GM19467 (cell line): Measurements from ENCODE around the gene LRRN4.
"Not testable (repeated sequence)": the region's sequence is repeated elsewhere in the genome, so short reads cannot be mapped to it uniquely, and the experiment has no call there.

Experiments used
- ATAC-seq: cut with Tn5 transposase; IDR thresholded peaks from one replicate; pipeline ENCODE4 v1.9.1; 2021; ENCODE audit warnings: mild to moderate bottlenecking, moderate library complexity; ENCODE audit not compliant: unreplicated experiment

Gene LRRN4

DNA sequence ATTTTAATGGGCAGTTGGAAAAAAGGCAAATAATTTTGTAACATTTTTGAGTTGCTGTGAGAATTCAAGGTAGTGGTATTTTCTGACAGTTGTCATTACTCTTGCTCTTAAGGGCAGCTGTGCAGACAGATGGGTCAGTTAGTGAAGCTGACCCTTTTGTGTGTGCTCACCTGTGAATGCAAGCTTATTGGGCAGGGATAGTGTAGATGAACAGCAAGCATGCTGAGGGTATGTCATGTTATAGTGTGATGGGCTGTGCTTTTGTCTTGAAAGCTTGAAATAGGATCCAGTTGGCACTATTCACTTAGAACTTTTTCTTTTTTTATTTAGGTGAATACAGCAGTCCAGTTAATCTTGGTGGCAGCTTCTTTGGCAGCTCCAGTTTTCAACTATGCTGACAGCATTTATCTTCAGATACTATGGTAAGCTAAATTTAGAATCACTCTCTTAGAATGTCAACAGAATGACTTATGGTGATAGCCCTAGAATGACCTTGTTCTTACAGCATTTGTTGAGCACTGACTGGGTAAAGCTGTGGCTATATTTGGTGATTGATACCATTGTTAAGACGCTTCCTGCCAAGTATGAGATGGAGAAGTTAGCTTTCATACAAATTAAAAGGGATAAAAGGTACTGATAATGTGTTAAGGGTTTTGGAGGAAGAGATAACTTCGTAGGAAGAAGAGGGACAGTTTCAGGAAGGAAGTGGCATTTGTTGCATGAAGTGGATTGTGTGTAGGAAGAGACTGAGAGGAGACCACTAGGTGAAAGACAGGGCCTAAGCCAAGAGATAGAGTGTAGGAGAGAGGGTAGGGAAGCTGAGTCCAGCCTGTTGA lies 19.5 kb downstream of the LRRN4 start:
- ATAC-seq, result no peak

DNA sequence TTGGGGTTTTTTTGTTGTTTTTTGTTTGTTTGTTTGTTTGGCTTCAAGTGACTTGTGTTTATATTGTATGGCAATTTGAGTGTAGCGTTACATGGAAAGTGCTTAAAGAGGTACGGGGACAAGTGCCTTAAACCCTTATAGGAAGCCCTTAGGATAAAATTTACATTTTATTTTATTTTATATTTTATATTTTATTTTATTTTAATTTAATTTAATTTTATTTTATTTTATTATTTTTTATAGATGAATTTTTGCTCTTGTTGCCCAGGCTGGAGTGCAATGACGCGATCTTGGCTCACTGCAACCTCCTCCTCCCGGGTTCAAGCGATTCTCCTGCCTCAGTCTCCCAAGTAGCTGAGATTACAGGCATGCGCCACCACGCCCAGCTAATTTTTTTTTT lies 21.0 kb downstream of the LRRN4 start:
- ATAC-seq, result not testable (repeated sequence)

- ATAC-seq, result no peak
Measured at GRCh38 chr20:6030453-6031080, 23.3 kb downstream of the LRRN4 start.

- no peak for ATAC-seq
Measured at GRCh38 chr20:6029538-6029937, 24.3 kb downstream of the LRRN4 start.

DNA sequence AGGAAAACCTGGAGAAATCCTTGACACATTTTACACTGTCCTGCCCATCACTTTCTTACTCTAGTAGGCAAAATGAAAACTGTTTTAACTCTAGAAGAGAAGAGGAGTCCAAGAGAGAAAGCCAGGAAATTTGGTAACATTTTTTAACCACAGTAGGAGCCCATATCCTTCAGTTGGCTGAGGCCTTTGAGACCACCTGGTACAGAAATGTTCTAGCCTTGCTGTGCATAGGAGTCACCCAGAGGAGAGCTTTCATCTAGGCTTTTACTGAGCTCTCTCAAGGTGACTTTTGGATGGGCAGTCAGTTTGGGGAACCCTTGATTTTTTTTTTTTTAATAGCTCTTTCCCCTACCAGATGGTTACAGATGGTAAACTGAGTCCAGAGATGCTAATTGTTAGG lies 25.0 kb downstream of the LRRN4 start:
- ATAC-seq, result no peak

- no peak for ATAC-seq
Measured at GRCh38 chr20:6026051-6026450, 27.8 kb downstream of the LRRN4 start.

GRCh38 chr20:6024768-6025167 lies 29.1 kb downstream of the LRRN4 start:
- ATAC-seq, result no peak

DNA sequence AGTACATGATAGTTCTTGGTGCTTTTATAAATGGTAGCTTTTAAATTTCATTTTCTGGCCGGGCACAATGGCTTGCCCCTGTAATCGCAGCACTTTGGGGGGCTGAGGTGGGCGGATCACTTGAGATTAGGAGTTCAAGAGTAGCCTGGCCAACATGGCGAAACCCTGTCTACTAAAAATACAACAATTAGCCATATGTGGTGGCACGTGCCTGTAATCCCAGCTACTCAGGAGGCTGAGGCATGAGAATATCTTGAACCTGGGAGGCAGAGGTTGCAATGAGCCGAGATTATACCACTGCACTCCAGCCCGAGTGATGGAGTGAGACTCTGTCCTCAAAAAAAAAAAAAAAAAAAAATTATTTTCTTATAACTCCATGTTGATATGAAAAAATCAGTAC lies 36.0 kb downstream of the LRRN4 start:
- no peak for ATAC-seq

DNA sequence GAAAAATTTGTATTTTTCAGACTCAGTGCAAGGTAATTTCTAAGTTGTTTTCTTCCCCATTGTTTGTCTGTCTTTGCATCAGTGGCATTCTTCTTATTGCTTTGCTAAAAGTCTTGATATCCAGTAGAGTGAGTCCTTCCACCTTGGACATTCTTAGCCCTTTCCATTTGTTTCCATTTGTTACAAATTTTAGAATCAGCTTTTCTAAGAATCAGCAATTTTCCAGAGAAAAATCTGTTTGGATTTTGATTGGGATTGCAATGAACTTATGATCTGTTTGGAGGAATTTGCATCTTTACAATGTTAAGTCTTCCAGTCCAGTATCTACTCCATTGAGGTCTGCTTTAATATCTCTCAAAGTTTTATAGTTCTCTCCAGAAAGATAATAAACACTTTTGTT lies 36.4 kb downstream of the LRRN4 start:
- ATAC-seq, result no peak

DNA sequence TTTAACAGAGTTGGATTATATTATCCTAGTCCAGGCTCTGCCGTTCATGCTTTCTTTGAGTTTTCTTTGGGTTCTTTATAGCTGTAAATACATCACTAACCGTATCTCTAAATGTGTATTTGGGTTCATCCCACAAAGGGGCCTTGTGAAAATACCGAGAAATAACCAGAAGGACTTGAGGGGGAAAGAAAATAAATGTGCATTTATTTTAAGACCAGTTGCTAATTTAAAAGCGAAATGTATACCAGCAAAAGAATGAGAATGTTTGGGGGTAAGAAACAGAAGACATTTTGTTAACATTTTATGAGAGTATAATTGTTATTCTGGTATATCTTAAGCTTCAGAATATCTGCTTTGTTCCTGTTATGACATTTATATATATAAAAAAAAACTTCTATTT lies 38.9 kb downstream of the LRRN4 start:
- ATAC-seq, result no peak

- no peak for ATAC-seq
Measured at GRCh38 chr20:6014017-6014416, 39.8 kb downstream of the LRRN4 start.

DNA sequence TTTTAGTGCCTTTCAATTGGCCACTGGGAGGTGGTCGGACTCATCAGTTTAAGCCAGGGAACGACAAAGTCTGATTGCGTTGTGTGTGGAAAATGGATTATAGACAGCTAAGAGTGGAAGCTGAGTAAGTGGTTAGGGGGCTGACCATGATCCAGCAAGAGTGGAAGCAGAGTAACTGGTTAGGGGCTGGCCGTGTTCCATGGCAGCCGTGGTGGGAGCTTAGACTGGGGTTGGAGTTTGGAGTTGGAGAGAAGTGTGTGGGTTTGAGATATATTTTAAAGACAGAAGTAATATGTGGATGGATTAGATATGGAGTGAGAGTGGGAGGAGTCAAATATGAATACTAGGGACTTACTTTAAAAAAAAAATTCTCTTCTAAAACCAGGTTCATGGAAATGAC lies 41.7 kb downstream of the LRRN4 start:
- no peak for ATAC-seq

DNA sequence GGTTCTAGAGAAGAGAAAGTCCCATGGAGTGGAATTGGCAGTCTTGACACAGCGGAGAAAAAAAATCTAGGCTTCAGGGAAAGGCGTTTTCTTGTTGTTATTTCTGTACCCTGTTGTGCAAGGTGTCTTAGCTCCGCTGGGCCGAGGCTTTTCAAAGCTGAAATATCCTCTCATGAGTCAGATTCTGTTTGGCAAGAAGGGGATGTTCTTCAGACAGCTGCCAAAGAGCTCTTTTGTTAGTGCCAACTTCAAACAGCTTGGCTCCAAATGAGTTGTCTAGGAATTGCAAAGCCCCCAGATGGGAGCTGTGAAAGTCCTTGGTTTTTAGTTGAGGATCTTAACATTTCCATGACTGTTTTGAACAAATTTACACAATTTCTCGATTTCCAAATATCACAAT lies 45.6 kb downstream of the LRRN4 start:
- no peak for ATAC-seq

DNA sequence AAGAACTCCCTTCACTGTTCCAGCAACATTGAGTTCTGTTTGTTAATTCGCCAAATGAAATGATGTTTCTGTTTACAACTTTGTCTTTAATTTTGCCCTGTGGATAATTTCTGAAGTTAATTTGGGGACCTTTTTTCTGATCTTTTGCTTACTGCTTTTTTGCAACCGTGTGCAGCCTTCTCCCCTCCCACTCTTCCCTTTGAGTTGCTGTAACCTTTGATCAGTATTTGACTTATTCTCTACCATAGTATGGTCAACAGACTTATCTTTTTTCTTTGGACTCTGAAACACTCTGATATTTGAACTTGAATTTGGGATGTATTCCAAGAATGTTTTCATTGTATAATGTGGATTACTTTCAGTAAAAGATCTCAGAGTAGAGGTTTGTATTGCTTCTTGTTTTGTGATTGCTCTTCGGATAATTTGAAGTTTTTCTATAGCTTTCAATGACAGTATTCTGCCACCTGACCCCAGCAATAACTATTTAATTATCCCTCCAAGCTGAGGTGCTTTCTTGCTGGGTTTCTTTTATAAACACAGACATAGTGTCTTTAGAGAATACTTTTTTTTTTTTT lies 46.2 kb downstream of the LRRN4 start:
- ATAC-seq, result no peak

GRCh38 chr20:6007094-6007528 lies 46.7 kb downstream of the LRRN4 start:
- no peak for ATAC-seq

DNA sequence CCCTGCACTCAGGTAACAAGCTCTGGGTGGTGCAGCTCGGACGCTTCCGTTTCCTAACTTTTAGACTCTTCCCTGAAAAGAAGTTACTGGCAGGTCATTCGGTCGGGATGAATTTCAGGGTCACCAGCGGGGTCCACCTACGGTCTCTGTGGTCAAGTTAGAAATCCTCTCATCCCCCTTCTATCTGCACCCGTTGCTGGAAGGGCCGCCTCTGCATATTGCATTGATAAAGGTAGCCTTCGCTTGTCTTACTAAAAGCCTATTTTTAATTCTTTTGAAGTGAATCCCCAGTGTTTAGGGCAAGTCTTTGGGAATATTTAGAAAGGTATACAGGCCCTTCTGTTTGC lies 47.3 kb downstream of the LRRN4 start:
- no peak for ATAC-seq

GRCh38 chr20:6000871-6001270 lies 53.0 kb downstream of the LRRN4 start:
- ATAC-seq, result no peak

DNA sequence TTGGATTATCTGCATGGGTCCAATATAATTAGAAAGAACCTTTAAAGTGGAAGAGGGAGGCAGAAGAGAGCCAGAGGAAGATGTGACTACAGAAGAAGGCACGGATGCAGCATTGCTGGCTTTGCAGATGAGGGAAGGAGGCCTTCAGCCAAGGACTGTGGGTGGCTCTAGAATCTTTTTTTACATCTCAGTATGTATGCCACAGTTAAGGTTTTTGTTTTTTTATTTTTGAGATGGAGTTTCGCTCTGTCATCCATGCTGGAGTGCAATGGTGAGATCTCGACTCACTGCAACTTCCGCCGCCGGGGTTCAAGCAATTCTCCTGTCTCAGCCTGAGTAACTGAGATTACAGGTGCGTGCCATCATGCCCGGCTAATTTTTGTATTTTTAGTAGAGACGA lies 54.1 kb downstream of the LRRN4 start:
- no peak for ATAC-seq

DNA sequence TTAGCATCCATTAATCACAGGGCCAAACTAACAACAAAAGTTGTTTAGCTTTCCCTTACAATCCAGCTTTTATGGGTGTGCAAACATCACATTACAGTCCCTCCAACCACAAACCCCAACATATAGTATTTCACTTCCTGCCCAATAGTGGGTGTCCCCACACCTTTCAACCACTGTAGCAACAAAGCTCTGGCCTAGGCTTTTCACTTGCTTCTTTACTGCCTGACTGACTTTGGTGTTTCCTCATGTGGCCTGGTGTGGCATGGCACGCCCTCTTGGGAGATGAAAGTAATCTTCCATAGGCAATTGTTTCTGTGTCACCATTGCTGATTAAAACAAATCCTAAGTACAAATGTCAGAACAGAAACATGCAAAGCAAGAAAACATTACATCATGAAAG lies 57.1 kb downstream of the LRRN4 start:
- ATAC-seq, result peak; percentile 90

- no peak for ATAC-seq
Measured at GRCh38 chr20:5991623-5992441, 62.0 kb downstream of the LRRN4 start.

GRCh38 chr20:5990946-5991345 lies 62.9 kb downstream of the LRRN4 start:
- no peak for ATAC-seq
